Bone marrow (tissue), 2 donors: ENCODE results near the gene SYT2.

Experiments used
- DNase-seq, 2 donors: peaks; one replicate each; lab custom pipeline; 2025; lab: John Stamatoyannopoulos, UW

The SYT2 gene

DNA sequence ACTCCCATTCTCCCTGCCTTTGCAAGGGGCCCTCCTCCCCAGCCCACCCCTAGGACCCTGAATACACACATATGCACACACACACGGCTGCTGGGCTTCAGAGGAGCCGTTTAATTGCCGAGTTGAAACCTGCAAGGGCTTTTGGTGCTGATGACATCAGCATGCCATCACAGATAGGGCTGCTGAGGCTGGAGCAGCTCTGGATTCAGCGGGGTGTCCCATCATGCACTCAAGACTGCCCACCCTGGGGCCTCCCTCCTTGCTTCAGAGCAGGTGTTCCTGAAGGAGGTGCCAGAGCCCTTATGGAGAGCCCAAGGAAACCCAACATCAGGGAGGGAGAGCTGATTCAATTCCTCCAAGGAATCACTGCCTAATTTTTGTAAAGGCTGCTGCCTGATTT, 5.7 kb downstream of the SYT2 start:
- no peak for DNase-seq

- no peak for DNase-seq
These were observed 7.1 kb downstream of the SYT2 start for GRCh38 chr1:202703191-202703590.

- DNase-seq = no peak
These were observed 8.2 kb downstream of the SYT2 start for GRCh38 chr1:202702088-202702487.

DNA sequence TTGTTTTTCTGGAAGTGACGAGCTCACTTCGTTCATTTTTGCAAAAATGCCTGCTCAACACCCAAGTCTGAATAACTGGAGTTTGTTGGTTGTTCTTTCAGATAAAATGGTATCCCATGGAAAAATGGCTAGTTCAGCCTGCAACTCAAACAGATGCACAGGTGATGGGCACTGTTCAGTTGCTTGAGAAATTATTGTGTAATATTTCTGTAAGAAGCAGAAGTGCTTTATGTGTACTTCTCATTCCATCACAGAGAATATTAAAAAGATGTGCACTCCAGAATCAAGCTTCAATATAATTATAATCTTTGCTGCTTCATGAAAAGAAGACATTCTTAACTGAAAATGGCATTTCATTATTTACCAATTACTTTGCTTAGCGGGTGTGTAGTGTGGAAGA, 9.1 kb downstream of the SYT2 start:
- no peak for DNase-seq

DNA sequence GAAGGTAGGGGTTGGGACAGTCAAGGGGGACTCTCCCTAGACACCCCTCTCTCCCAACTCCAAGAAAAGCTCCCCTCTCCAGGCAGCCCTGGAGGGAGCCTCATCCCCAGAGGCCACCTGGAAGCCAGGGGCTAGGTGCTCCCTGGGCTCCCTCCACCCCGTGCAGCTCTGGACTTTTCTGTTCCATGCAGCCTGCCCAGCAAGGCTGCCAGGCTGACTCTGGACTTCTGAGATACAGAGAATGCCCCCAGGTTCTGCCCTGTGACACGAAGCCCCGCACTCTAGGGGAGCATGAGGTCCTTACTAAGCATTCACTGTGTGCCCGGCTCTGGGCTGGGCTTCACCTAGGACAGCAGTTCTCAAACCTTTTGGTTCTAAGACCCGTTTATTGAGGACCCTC, 10.2 kb downstream of the SYT2 start:
- no peak for DNase-seq

GRCh38 chr1:202698276-202698675, 12.0 kb downstream of the SYT2 start:
- DNase-seq = no peak

- no peak for DNase-seq
These were observed 13.2 kb downstream of the SYT2 start for GRCh38 chr1:202697038-202697437.

GRCh38 chr1:202694314-202694713, 15.9 kb downstream of the SYT2 start:
- DNase-seq = no peak

DNA sequence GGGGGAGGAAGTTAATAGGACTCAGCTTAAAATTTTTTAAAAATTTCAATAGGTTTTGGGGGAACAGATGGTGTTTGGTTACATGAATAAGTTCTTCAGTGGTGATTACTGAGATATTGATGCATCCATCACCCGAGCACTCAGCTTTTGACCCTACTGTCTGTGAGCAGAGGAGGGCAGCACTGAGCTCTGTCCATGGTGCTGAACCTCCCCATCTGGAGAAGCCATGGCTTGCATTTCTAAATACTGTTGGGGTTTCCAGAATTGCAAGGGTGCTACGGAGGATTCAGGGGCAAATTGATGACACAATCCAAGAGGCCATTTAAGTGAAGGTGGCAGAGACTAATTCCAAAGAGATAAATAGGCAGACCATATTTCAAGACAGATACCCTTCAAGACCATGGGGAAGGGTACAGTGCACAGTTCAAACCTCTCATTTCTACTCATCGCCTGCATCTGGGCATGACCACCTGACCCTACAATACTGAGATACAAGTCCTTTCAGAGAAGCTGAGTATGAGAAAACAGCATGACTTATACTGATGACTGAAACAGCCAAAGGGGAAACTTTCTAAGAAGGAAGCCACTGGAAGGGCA, 17.2 kb downstream of the SYT2 start:
- DNase-seq = peak in 1 of 2 donors; percentile 45

GRCh38 chr1:202691816-202692215, 18.4 kb downstream of the SYT2 start:
- DNase-seq = no peak

GRCh38 chr1:202689493-202690342, 20.5 kb downstream of the SYT2 start:
- no peak for DNase-seq

DNA sequence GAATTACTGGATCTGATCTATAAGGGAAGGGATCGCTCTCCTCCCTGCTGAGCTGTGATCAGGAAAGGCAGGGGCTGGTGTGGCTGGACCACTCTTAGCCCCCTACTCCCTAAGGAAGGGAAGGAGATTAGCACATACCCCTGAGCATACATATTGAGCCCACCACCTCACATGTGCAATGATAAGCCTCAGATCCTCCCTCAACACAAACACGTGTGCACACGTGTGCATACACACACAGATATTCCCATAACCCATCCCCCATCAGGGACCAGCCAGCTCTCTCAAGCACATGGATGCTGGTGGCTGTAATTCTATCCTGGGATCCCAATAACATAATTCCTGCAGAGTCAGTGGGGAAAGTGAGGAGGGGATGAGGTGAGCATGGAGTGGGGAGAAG, 21.2 kb downstream of the SYT2 start:
- no peak for DNase-seq

GRCh38 chr1:202688401-202688800, 21.9 kb downstream of the SYT2 start:
- no peak for DNase-seq

GRCh38 chr1:202687798-202688197, 22.5 kb downstream of the SYT2 start:
- no peak for DNase-seq

DNA sequence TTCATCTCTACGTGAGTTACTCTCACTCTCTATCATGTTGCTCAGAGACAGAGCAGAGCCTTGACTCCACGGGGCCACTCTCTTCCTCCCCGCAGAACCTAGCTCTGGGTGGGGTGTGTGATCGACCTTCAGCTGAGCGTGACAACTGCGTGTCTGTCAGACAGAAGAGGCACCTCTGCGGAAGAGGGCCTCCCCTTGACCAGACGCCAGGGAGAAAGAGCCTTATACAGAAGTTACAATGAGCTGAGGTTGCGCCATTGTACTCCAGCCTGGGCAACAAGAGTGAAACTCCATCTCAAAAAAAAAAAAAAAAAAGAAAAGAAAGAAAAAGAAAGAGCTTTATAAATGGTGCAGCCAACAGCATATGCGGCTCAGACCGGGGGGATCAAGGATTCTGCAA, 22.9 kb downstream of the SYT2 start:
- DNase-seq = no peak

GRCh38 chr1:202685641-202686040, 24.6 kb downstream of the SYT2 start:
- DNase-seq = no peak

DNA sequence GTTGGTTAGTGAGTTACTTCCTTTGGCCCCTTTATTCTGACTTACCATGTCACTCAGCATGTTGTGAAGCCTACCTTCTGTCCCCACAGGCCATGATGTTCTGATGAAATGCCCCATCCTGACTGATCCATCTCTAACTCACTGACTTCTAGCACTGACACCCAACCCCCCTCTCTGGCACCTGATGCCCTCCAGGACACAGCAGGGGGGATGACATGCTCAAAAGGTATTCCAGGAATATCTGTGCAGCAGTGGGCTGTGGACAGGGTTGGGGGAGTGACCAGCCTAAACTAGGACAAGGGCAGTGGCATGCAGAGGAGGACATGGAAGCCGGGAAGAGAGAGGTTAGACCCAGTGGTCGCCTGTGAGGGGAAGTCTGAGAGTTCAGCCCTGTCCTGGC, 25.5 kb downstream of the SYT2 start:
- no peak for DNase-seq

DNA sequence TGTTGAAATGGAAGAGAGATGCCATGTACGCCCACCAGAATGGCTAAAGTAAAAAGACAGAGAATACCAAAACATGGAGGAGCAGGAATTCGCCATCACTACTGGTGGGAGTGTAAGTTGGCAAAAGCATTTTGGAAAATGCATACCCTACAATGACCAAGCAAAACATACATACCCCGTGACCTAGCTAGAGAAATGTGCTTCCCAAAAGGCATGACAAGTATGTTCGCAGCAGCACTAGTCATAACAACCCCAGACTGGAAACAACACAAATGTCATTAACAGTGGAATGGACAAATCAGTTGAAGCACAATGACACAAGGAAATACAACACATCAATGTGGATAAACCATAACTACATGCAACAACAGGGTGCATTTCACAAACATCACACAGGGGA, 27.2 kb downstream of the SYT2 start:
- DNase-seq = no peak

- no peak for DNase-seq
These were observed 27.8 kb downstream of the SYT2 start for GRCh38 chr1:202682477-202682876.

DNA sequence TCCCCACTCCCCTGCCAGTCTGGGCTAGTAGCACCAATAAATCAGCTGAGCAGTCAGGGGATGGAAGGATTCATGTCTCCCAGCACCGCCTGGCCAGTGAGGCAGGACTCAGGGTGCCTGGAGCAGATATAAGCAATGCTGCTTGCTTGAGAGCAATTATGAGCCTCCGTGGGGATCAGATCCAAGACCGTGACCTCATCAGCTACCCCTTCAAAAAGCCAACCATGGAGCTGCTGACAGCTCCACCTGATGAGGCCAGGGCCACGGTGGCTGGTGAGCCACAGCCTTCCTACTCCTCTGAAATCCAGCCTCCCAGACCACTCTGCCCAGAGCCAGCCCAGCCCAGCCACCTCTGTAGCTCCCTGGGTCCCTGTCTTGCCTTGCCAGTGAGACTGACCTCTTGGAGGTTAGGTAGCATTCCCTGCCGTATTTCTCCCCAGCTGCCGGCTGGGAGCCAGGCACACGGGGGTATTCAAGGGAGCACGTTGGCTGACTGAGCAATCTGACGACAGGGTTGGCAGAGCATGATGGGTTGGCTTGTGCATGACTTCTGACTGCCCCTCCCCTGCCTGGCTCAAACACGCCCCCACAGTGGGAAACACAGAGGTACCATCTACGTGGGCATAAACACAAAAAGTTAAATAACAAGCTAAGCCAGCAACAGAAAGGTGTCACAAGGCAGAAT, 28.4 kb downstream of the SYT2 start:
- no peak for DNase-seq

DNA sequence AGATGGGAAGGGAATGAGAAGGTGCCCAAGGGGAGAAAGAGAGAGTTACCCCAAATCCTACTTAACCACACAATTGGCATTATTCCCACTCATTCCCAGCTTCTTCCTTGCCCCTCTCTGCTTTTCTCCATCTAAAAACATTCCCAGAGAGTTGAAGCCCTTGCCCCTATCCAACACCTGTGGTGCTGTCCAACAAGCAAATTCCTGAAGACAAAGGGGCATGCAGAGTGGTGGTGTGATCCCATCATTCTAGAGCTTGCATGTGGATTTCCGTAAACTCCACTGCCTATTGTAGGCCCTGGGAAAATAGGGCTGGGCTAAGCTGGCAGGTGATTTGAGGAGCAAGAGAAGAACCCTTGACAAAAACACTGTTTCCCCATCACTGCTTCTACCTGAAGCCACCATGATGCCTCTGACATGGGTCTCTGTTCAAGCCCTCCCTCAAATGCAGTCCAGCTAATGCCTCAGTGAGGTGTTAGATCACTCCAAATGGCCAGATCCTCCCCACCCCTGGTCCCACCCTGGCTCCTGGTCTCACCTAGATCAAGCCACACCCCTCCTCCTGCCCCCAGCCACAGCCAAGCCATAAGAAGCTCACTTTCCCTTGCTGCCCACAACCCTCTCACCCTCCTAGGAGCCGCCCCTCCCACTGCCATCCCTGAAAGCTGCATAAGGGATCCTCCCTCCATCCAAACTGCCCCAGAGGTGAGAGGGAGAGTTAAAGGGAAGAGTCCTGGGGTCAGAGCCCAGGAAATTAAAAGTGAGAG, 29.5 kb downstream of the SYT2 start:
- DNase-seq = no peak

GRCh38 chr1:202679406-202680177, 30.7 kb downstream of the SYT2 start:
- DNase-seq = no peak
